GM23338 (cell line): ENCODE results near the gene DMRTC2. TPM values are rescaled to one million over a fixed set of nuclear protein-coding genes. Genes with fewer than 3 reads are reported as not detected.

Experiments used
- ATAC-seq: fragments of 200-7000 bp; cut with Tn5 transposase; 3 replicates; pipeline ENCODE4 v1.9.1; 2020
- DNase-seq: peaks from one replicate; pipeline ENCODE4 v3.0.0-alpha.2; 2015; ENCODE audit warnings: low spot score
- H2AFZ ChIP-seq: fragments of 200-600 bp; sonication (generic); 2 replicates; pipeline ENCODE4 v1.8.0; 2016; ENCODE audit warnings: antibody characterized with exemption, mild to moderate bottlenecking, moderate library complexity
- H3F3A ChIP-seq: fragments of 200-600 bp; sonication (generic); replicated peaks from 2 replicates; pipeline ENCODE4 v1.8.0; 2017; ENCODE audit warnings: antibody characterized with exemption, mixed run types, low read depth
- H3K27ac ChIP-seq: fragments of 200-600 bp; sonication (generic); 2 replicates; pipeline ENCODE4 v1.6.1; 2016; ENCODE audit warnings: low read depth
- H3K27me3 ChIP-seq: fragments of 200-600 bp; sonication (generic); 2 replicates; pipeline ENCODE4 v1.8.0; 2016; ENCODE audit warnings: mild to moderate bottlenecking, mixed run types, moderate library complexity; ENCODE audit not compliant: insufficient read depth
- H3K36me3 ChIP-seq: fragments of 200-600 bp; sonication (generic); 2 replicates; pipeline ENCODE4 v1.8.0; 2016; ENCODE audit warnings: mild to moderate bottlenecking; ENCODE audit not compliant: insufficient read depth
- H3K4me1 ChIP-seq: fragments of 200-600 bp; sonication (generic); 2 replicates; pipeline ENCODE4 v1.8.0; 2016; ENCODE audit warnings: mild to moderate bottlenecking, moderate library complexity; ENCODE audit not compliant: insufficient read depth
- H3K4me2 ChIP-seq: fragments of 200-600 bp; sonication (generic); 2 replicates; pipeline ENCODE4 v1.7.1; 2017; ENCODE audit warnings: mixed run types
- H3K4me3 ChIP-seq: fragments of 200-600 bp; sonication (generic); 2 replicates; pipeline ENCODE4 v1.6.1; 2016; ENCODE audit warnings: mixed run types
- H3K79me2 ChIP-seq: fragments of 200-600 bp; sonication (generic); replicated peaks from 2 replicates; pipeline ENCODE4 v1.8.0; 2017; ENCODE audit warnings: mild to moderate bottlenecking; ENCODE audit not compliant: insufficient read depth
- H3K9me2 ChIP-seq: fragments of 200-600 bp; sonication (generic); 2 replicates; pipeline ENCODE4 v1.8.0; 2017; ENCODE audit not compliant: insufficient read depth
- H4K20me1 ChIP-seq: fragments of 200-600 bp; sonication (generic); replicated peaks from 2 replicates; pipeline ENCODE4 v1.8.0; 2017; ENCODE audit warnings: mild to moderate bottlenecking; ENCODE audit not compliant: insufficient read depth
- H3K27ac Mint-ChIP-seq: 2 replicates; pipeline ENCODE4 v1.8.0; 2020; ENCODE audit warnings: inconsistent platforms, mild to moderate bottlenecking, moderate library complexity, mixed read lengths
- H3K27me3 Mint-ChIP-seq: 3 replicates; pipeline ENCODE4 v1.8.0; 2022; ENCODE audit warnings: low read depth, mild to moderate bottlenecking, moderate library complexity, mixed read lengths, inconsistent platforms; ENCODE audit not compliant: insufficient read depth, poor library complexity
- H3K36me3 Mint-ChIP-seq: 3 replicates; pipeline ENCODE4 v1.8.0; 2021; ENCODE audit warnings: low read depth, mild to moderate bottlenecking, inconsistent platforms, moderate library complexity, mixed read lengths
- H3K4me1 Mint-ChIP-seq: 3 replicates; pipeline ENCODE4 v1.8.0; 2020; ENCODE audit warnings: mild to moderate bottlenecking, inconsistent platforms, mixed read lengths
- H3K4me3 Mint-ChIP-seq: 3 replicates; pipeline ENCODE4 v1.8.0; 2021; ENCODE audit warnings: moderate library complexity, mild to moderate bottlenecking, inconsistent platforms, mixed read lengths
- H3K9me3 Mint-ChIP-seq: 3 replicates; pipeline ENCODE4 v1.8.0; 2020; ENCODE audit warnings: moderate library complexity, mild to moderate bottlenecking, inconsistent platforms, mixed read lengths
- NANOG ChIP-seq: IDR thresholded peaks from 2 replicates; pipeline ENCODE4 v1.6.1; 2016; ENCODE audit warnings: antibody characterized with exemption, borderline replicate concordance
- POLR2AphosphoS5 ChIP-seq: IDR thresholded peaks from 2 replicates; pipeline ENCODE4 v1.6.1; 2016; ENCODE audit warnings: antibody characterized with exemption, low read depth
- polyA plus RNA-seq: library from polyadenylated mRNA; unstranded; fragments of >200 nt; fragmentation: Nextera tagmentation; extraction: Ambion mirVana; gene quantifications from 2 replicates; pipeline ENCODE4 v1.2.1, GENCODE V29; 2016
- total RNA-seq: library from RNA; depleted of rRNA; stranded (reverse); fragments of >200 nt; shearing (Covaris generic); gene quantifications from 2 replicates; pipeline ENCODE4 v1.2.3, GENCODE V29; 2014
- TF ChIP-seq, protein P1 (sequence below): IDR thresholded peaks from one replicate; pipeline ENCODE4 v1.6.1; 2018; ENCODE audit warnings: antibody characterized with exemption; ENCODE audit not compliant: unreplicated experiment
- TF ChIP-seq, protein P2 (sequence below): IDR thresholded peaks from 2 replicates; pipeline ENCODE4 v1.6.1; 2016; ENCODE audit warnings: antibody characterized with exemption

The DMRTC2 gene
- total and polyA plus RNA-seq, 2 experiments from 2014 or later: 0.21 TPM; not detected in 1

DNA sequence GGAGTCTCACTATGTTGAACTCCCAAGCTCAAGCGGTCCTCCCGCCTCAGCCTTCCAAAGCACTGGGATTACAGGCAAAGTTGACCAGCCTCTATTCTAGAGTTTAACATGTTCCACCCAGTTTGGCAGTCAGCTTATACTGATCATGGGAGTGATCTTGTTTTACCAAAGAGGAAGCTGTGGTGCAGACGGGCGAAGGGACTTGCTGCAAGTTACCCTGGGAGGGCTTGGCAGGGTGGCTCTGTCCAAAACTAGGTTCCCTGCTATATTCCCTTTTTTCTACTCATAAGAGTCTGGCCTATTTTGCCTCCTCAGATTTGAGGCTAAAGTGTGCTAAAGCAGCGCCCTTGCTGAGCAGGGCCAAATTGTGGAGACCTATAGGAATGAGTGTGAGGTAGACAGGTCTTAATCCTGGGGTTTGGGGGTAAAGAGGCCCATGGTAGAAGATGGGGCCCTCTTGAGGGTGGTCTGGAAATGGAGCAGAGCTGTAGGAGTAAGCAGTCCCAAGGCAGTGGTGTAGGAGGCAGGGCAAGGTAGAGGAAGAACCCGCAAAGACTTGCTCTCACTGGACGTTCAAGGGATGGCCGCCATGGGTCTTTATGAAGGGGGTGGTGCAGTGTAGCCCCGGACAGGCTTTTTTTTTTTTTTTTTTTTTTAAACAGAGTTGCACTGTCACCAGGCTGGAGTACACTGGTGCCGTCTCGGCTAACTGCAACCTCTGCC lies 18.5 kb downstream of the DMRTC2 start:
- no peak for ATAC-seq
- peaks cover 47% of the 10 kb centered on the region for H3K4me1 Mint-ChIP-seq
- peaks cover 32% of the 10 kb centered on the region for H3K27me3 Mint-ChIP-seq
- Histone ChIP-seq H3K27me3 (no peaks in the 10 kb centered on the region), H3K4me2 (peak overlapping the region; percentile 99), H2AFZ (no peak overlapping the region), H3F3A (peaks cover 74% of the 10 kb centered on the region), H3K9me2 (no peaks in the 10 kb centered on the region), H3K4me3 (peak overlapping the region; percentile 69), H4K20me1 (peaks cover 69% of the 10 kb centered on the region), H3K27ac (peak overlapping the region; percentile 98), H3K36me3 (peaks cover 71% of the 10 kb centered on the region), H3K4me1 (peaks cover 47% of the 10 kb centered on the region), H3K79me2 (peaks cover 80% of the 10 kb centered on the region)
- DNase-seq: no peak
- H3K27ac Mint-ChIP-seq: peak overlapping the region; percentile 94
- H3K4me3 Mint-ChIP-seq: peak overlapping the region; percentile 85
- TF ChIP-seq POLR2AphosphoS5 (peak; percentile 24; the same call in 1 of the 2 replicates), NANOG (no peak)
- H3K9me3 Mint-ChIP-seq: peaks cover 3% of the 10 kb centered on the region; the same call in 1 of the 3 replicates
- peaks cover 80% of the 10 kb centered on the region for H3K36me3 Mint-ChIP-seq

DNA sequence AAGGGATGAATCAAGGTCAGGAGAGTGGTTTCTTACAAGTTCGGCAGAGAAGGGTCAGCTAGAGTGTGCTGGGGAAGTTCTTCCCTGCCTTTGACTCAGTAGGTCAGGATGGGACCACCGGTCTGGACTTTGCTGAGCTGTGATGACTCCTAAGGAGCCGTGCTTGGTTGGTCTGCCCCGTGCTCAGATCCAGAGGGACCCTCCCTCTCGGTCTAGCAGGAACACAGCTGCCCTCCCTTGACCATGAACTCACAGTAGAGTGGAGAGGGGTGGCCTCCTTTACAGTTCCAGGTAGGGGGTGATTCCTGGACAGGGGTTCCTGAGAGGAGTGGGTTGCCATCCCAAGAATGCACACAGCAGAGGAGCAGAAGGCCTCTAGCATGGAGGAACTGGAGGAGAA lies 19.5 kb downstream of the DMRTC2 start:
- H4K20me1 ChIP-seq: peaks cover 78% of the 10 kb centered on the region

More for the DNA sequence above, 19.5 kb downstream of the DMRTC2 start:
- no peak for ATAC-seq
- Mint-ChIP-seq H3K36me3 (peaks cover 90% of the 10 kb centered on the region), H3K4me1 (peaks cover 47% of the 10 kb centered on the region), H3K9me3 (peaks cover 3% of the 10 kb centered on the region; the same call in 1 of the 3 replicates), H3K27me3 (peaks cover 32% of the 10 kb centered on the region), H3K4me3 (peak overlapping the region; percentile 44; the same call in 2 of the 3 replicates), H3K27ac (peak overlapping the region; percentile 90)
- Histone ChIP-seq H3K4me2 (peak overlapping the region; percentile 21), H3K4me1 (peaks cover 47% of the 10 kb centered on the region), H3F3A (peaks cover 84% of the 10 kb centered on the region), H3K27ac (peak overlapping the region; percentile 98), H2AFZ (no peak overlapping the region), H3K27me3 (no peaks in the 10 kb centered on the region), H3K79me2 (peaks cover 80% of the 10 kb centered on the region), H3K36me3 (peaks cover 81% of the 10 kb centered on the region), H3K9me2 (no peaks in the 10 kb centered on the region), H3K4me3 (peak overlapping the region; percentile 24)
- DNase-seq: no peak
- TF ChIP-seq, protein P1, sequence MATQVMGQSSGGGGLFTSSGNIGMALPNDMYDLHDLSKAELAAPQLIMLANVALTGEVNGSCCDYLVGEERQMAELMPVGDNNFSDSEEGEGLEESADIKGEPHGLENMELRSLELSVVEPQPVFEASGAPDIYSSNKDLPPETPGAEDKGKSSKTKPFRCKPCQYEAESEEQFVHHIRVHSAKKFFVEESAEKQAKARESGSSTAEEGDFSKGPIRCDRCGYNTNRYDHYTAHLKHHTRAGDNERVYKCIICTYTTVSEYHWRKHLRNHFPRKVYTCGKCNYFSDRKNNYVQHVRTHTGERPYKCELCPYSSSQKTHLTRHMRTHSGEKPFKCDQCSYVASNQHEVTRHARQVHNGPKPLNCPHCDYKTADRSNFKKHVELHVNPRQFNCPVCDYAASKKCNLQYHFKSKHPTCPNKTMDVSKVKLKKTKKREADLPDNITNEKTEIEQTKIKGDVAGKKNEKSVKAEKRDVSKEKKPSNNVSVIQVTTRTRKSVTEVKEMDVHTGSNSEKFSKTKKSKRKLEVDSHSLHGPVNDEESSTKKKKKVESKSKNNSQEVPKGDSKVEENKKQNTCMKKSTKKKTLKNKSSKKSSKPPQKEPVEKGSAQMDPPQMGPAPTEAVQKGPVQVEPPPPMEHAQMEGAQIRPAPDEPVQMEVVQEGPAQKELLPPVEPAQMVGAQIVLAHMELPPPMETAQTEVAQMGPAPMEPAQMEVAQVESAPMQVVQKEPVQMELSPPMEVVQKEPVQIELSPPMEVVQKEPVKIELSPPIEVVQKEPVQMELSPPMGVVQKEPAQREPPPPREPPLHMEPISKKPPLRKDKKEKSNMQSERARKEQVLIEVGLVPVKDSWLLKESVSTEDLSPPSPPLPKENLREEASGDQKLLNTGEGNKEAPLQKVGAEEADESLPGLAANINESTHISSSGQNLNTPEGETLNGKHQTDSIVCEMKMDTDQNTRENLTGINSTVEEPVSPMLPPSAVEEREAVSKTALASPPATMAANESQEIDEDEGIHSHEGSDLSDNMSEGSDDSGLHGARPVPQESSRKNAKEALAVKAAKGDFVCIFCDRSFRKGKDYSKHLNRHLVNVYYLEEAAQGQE: no peak
- TF ChIP-seq POLR2AphosphoS5: peak; percentile 34; the same call in 1 of the 2 replicates
- TF ChIP-seq, protein P2, sequence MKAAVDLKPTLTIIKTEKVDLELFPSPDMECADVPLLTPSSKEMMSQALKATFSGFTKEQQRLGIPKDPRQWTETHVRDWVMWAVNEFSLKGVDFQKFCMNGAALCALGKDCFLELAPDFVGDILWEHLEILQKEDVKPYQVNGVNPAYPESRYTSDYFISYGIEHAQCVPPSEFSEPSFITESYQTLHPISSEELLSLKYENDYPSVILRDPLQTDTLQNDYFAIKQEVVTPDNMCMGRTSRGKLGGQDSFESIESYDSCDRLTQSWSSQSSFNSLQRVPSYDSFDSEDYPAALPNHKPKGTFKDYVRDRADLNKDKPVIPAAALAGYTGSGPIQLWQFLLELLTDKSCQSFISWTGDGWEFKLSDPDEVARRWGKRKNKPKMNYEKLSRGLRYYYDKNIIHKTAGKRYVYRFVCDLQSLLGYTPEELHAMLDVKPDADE: no peak
